ENCODE measurements around the gene CHCHD6. TPM values are rescaled to one million over a fixed set of nuclear protein-coding genes. Genes with fewer than 3 reads are reported as not detected.

The CHCHD6 gene
- total RNA-seq, 1 experiment from 2014 or later, result 40.9 TPM

DNA sequence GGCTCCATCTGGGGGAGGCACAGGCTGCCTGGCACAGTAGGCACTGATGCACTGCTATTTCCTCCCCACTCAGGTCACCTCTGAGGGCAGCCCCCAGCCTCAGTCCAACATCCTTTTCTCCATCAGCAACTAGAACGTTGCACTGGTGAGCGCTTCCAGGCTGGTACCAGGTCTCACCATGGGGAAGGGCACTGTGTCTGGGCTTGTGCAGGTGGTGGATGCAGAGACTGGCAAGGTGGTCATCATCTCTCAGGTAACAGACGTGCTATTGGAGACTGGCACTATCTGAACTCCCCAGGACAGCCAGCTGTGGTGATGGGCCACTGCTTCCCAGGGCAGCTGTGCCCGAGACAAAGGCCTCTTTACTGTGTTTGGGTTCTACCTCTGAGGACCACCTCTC, 40.8 kb upstream of the CHCHD6 start:
- H3K27me3 Mint-ChIP-seq (ENCODE audit: low read depth), result peaks cover 4% of the 10 kb centered on the region; the same call in 1 of the 2 replicates
- no peak overlapping the region for H3K27ac Mint-ChIP-seq
- CTCF ChIA-PET, result interaction anchor here (1.6 kb wide), 1 partner anchor 16 kb away, joined by 3 read pairs; no protein-coding TSS in a partner anchor
- H3K4me1 Mint-ChIP-seq, result peaks cover 3% of the 10 kb centered on the region
- TF ChIP-seq FOXP1 (CRISPR knock-in tag; IDR thresholded peaks at IDR 0.05; ENCODE audit: borderline replicate concordance), result no peak
- TF ChIP-seq, protein P1, sequence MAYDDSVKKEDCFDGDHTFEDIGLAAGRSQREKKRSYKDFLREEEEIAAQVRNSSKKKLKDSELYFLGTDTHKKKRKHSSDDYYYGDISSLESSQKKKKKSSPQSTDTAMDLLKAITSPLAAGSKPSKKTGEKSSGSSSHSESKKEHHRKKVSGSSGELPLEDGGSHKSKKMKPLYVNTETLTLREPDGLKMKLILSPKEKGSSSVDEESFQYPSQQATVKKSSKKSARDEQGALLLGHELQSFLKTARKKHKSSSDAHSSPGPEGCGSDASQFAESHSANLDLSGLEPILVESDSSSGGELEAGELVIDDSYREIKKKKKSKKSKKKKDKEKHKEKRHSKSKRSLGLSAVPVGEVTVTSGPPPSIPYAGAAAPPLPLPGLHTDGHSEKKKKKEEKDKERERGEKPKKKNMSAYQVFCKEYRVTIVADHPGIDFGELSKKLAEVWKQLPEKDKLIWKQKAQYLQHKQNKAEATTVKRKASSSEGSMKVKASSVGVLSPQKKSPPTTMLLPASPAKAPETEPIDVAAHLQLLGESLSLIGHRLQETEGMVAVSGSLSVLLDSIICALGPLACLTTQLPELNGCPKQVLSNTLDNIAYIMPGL (CRISPR knock-in tag; IDR thresholded peaks at IDR 0.05), result no peak
- no peak for TF ChIP-seq CREB1 (CRISPR knock-in tag; IDR thresholded peaks at IDR 0.05)
- TF ChIP-seq GABPB1 (CRISPR knock-in tag; IDR thresholded peaks at IDR 0.05), result no peak
- TF ChIP-seq HMGA2 (CRISPR knock-in tag; IDR thresholded peaks at IDR 0.05), result no peak
- no peak for TF ChIP-seq OVOL2 (CRISPR knock-in tag; IDR thresholded peaks at IDR 0.05; ENCODE audit: borderline replicate concordance)
- TF ChIP-seq ETV6 (CRISPR knock-in tag; IDR thresholded peaks at IDR 0.05), result no peak
- TF ChIP-seq, protein P2, sequence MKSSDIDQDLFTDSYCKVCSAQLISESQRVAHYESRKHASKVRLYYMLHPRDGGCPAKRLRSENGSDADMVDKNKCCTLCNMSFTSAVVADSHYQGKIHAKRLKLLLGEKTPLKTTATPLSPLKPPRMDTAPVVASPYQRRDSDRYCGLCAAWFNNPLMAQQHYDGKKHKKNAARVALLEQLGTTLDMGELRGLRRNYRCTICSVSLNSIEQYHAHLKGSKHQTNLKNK (CRISPR knock-in tag; IDR thresholded peaks at IDR 0.05), result no peak
- TF ChIP-seq, protein P3, sequence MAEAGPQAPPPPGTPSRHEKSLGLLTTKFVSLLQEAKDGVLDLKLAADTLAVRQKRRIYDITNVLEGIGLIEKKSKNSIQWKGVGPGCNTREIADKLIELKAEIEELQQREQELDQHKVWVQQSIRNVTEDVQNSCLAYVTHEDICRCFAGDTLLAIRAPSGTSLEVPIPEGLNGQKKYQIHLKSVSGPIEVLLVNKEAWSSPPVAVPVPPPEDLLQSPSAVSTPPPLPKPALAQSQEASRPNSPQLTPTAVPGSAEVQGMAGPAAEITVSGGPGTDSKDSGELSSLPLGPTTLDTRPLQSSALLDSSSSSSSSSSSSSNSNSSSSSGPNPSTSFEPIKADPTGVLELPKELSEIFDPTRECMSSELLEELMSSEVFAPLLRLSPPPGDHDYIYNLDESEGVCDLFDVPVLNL (CRISPR knock-in tag; IDR thresholded peaks at IDR 0.05; ENCODE audit: borderline replicate concordance, low read depth), result no peak
- TF ChIP-seq, protein P4, sequence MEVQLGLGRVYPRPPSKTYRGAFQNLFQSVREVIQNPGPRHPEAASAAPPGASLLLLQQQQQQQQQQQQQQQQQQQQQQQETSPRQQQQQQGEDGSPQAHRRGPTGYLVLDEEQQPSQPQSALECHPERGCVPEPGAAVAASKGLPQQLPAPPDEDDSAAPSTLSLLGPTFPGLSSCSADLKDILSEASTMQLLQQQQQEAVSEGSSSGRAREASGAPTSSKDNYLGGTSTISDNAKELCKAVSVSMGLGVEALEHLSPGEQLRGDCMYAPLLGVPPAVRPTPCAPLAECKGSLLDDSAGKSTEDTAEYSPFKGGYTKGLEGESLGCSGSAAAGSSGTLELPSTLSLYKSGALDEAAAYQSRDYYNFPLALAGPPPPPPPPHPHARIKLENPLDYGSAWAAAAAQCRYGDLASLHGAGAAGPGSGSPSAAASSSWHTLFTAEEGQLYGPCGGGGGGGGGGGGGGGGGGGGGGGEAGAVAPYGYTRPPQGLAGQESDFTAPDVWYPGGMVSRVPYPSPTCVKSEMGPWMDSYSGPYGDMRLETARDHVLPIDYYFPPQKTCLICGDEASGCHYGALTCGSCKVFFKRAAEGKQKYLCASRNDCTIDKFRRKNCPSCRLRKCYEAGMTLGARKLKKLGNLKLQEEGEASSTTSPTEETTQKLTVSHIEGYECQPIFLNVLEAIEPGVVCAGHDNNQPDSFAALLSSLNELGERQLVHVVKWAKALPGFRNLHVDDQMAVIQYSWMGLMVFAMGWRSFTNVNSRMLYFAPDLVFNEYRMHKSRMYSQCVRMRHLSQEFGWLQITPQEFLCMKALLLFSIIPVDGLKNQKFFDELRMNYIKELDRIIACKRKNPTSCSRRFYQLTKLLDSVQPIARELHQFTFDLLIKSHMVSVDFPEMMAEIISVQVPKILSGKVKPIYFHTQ (CRISPR knock-in tag; IDR thresholded peaks at IDR 0.05), result no peak
- TF ChIP-seq, protein P5, sequence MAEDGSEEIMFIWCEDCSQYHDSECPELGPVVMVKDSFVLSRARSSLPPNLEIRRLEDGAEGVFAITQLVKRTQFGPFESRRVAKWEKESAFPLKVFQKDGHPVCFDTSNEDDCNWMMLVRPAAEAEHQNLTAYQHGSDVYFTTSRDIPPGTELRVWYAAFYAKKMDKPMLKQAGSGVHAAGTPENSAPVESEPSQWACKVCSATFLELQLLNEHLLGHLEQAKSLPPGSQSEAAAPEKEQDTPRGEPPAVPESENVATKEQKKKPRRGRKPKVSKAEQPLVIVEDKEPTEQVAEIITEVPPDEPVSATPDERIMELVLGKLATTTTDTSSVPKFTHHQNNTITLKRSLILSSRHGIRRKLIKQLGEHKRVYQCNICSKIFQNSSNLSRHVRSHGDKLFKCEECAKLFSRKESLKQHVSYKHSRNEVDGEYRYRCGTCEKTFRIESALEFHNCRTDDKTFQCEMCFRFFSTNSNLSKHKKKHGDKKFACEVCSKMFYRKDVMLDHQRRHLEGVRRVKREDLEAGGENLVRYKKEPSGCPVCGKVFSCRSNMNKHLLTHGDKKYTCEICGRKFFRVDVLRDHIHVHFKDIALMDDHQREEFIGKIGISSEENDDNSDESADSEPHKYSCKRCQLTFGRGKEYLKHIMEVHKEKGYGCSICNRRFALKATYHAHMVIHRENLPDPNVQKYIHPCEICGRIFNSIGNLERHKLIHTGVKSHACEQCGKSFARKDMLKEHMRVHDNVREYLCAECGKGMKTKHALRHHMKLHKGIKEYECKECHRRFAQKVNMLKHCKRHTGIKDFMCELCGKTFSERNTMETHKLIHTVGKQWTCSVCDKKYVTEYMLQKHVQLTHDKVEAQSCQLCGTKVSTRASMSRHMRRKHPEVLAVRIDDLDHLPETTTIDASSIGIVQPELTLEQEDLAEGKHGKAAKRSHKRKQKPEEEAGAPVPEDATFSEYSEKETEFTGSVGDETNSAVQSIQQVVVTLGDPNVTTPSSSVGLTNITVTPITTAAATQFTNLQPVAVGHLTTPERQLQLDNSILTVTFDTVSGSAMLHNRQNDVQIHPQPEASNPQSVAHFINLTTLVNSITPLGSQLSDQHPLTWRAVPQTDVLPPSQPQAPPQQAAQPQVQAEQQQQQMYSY (CRISPR knock-in tag; IDR thresholded peaks at IDR 0.05), result no peak
- TF ChIP-seq SOX15 (CRISPR knock-in tag; IDR thresholded peaks at IDR 0.05), result no peak
- TF ChIP-seq CBFB (CRISPR knock-in tag; IDR thresholded peaks at IDR 0.05; ENCODE audit: low read depth), result no peak
- no peak for DNase-seq (ENCODE audit: low spot score)
- ATAC-seq, result no peak
- peaks cover 3% of the 10 kb centered on the region for H3K9me3 Mint-ChIP-seq
- H3K4me3 Mint-ChIP-seq, result no peak overlapping the region
- no peaks in the 10 kb centered on the region for H3K36me3 Mint-ChIP-seq
- POLR2A ChIA-PET, result no interaction called here

DNA sequence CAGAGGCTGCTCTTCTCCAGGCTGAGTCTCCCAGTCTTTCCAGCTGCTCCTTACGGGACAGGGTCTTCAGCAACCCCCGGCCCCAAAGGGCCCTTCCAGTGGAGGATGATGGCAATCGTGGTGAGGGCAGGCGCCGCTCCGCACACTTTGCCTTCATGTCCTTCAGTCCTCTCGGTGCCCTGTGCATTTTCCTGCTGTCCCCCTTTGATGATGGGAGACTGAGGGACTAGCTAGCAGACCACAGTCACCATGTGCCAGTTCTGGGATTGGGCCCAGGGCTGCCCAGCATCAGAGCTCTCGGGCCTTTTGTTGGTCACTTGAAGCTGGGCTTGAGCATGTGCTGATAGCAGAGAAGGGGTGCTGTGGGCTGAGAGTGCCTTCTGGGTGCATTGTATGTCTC, 40.3 kb upstream of the CHCHD6 start:
- H3K36me3 Mint-ChIP-seq, result no peaks in the 10 kb centered on the region
- no peak overlapping the region for H3K4me3 Mint-ChIP-seq
- H3K9me3 Mint-ChIP-seq, result no peaks in the 10 kb centered on the region; the same call in none of the 2 replicates
- H3K27me3 Mint-ChIP-seq (ENCODE audit: low read depth), result no peaks in the 10 kb centered on the region; the same call in 1 of the 2 replicates
- ATAC-seq (no peak), DNase-seq (ENCODE audit: low spot score) (no peak)
- no peak overlapping the region for H3K27ac Mint-ChIP-seq
- CTCF ChIA-PET, result no interaction called here
- H3K4me1 Mint-ChIP-seq, result peaks cover 4% of the 10 kb centered on the region
- POLR2A ChIA-PET, result no interaction called here
- TF ChIP-seq, protein P6, sequence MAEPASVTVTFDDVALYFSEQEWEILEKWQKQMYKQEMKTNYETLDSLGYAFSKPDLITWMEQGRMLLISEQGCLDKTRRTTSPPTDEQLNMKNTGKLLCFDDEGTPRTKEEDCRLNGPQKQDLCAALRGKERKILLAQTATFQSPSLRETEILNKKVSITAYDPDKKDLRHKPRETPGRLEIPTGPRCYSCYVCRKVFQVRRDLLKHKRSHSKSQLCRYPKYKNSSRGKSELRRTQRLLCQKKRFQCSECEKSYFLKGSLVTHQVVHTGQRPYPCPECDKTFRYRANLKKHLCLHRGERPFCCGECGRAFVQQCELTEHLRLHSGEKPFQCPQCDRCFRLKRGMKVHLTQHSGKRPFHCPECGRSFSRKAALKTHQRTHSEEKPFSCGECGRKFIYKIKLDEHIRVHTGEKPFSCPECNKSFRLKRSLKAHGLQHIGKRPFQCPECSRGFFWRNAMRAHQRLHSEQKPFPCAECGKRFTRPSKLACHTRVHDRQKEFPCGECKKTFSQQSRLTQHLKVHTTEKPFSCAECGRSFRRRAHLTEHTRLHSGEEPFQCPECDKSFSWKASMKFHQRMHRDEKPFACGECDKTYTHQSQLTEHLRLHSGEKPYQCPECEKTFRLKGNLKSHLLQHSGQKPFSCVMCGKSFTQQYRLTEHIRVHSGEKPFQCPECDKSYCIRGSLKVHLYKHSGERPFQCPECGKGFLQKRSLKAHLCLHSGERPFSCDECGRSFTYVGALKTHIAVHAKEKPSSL (CRISPR knock-in tag; conservative IDR thresholded peaks at IDR 0.05), result no peak
- no peak for TF ChIP-seq GABPB1 (CRISPR knock-in tag; IDR thresholded peaks at IDR 0.05)
- TF ChIP-seq, protein P2 (CRISPR knock-in tag; IDR thresholded peaks at IDR 0.05), result no peak
- TF ChIP-seq, protein P7, sequence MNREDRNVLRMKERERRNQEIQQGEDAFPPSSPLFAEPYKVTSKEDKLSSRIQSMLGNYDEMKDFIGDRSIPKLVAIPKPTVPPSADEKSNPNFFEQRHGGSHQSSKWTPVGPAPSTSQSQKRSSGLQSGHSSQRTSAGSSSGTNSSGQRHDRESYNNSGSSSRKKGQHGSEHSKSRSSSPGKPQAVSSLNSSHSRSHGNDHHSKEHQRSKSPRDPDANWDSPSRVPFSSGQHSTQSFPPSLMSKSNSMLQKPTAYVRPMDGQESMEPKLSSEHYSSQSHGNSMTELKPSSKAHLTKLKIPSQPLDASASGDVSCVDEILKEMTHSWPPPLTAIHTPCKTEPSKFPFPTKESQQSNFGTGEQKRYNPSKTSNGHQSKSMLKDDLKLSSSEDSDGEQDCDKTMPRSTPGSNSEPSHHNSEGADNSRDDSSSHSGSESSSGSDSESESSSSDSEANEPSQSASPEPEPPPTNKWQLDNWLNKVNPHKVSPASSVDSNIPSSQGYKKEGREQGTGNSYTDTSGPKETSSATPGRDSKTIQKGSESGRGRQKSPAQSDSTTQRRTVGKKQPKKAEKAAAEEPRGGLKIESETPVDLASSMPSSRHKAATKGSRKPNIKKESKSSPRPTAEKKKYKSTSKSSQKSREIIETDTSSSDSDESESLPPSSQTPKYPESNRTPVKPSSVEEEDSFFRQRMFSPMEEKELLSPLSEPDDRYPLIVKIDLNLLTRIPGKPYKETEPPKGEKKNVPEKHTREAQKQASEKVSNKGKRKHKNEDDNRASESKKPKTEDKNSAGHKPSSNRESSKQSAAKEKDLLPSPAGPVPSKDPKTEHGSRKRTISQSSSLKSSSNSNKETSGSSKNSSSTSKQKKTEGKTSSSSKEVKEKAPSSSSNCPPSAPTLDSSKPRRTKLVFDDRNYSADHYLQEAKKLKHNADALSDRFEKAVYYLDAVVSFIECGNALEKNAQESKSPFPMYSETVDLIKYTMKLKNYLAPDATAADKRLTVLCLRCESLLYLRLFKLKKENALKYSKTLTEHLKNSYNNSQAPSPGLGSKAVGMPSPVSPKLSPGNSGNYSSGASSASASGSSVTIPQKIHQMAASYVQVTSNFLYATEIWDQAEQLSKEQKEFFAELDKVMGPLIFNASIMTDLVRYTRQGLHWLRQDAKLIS (CRISPR knock-in tag; IDR thresholded peaks at IDR 0.05; ENCODE audit: borderline replicate concordance), result no peak
- TF ChIP-seq, protein P3 (CRISPR knock-in tag; IDR thresholded peaks at IDR 0.05; ENCODE audit: borderline replicate concordance, low read depth), result no peak
- no peak for TF ChIP-seq NR2C2 (CRISPR knock-in tag; IDR thresholded peaks at IDR 0.05)

All from WTC11 (cell line).